ENCODE results near the gene TM9SF2.

- TF ChIP-seq CTCF (IDR thresholded peaks at IDR 0.05), result no peak
- no peak for TF ChIP-seq POLR2A (IDR thresholded peaks at IDR 0.05)
These were observed 12.2 kb upstream of the TM9SF2 start for GRCh38 chr13:99489028-99489427.

Data from heart left ventricle (tissue), 13 donors.